HG03342 (cell line): Measurements from ENCODE around the gene CIITA.

ENCODE experiments used
- ATAC-seq: cut with Tn5 transposase; IDR thresholded peaks from one replicate; pipeline ENCODE4 v1.9.1; 2021; ENCODE audit warnings: mild to moderate bottlenecking, moderate library complexity; ENCODE audit not compliant: unreplicated experiment

Gene CIITA

DNA sequence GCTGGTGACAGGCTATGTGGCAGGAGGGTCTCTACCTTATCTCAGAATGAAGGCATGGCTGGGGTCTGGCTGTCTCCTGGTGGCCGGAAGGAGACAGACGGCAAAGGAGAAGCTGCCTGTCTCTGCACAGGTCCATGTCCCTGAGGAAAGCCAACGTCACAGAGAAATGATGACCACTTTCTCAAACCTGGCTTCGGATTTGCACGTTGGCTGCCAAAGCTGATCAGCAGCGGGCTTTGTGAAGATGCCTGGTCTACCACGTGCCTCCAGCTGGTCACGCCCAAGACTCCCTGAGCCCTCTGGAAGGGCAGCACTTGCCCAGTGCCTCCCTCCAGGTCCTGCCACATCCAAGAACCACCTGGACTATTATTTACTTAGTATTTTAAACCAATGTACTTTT lies 56.9 kb downstream of the CIITA start:
- no peak for ATAC-seq

DNA sequence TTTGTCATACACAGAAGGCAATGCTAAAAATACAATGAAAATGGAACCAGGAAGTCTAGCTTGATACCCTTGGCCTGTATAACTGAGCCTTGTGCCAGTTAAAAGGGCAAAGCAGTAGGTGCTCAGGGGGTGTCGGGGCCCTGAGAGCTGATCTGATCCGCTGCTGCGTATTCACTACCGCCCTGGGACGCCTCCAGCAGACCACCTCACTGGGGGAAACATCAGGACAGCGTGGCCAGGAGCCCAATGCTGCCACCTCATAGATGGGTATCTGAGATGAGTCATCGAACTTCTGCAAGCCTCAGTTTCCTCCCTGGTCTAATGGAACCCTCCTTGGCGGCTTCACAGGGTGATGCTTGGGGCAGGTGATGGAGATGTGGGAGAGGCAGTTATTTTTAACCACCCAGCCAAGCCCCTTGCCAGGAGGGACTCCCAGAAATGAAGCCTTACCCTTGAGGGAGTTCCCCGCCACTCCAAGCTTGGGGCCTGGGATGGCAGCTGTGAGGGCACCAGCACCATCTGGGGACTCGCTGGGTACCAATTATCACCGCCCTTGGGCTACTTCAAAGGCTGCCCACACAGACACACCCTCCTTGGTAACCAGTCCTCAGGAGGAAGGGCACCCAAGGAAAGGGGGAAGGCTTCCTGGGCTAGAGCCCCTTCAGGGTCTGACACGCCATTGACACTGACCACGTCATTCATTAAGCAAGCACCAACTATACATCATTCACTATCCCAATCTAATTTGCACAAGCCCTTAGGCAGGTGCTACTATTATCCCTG lies 57.5 kb downstream of the CIITA start:
- no peak for ATAC-seq

DNA sequence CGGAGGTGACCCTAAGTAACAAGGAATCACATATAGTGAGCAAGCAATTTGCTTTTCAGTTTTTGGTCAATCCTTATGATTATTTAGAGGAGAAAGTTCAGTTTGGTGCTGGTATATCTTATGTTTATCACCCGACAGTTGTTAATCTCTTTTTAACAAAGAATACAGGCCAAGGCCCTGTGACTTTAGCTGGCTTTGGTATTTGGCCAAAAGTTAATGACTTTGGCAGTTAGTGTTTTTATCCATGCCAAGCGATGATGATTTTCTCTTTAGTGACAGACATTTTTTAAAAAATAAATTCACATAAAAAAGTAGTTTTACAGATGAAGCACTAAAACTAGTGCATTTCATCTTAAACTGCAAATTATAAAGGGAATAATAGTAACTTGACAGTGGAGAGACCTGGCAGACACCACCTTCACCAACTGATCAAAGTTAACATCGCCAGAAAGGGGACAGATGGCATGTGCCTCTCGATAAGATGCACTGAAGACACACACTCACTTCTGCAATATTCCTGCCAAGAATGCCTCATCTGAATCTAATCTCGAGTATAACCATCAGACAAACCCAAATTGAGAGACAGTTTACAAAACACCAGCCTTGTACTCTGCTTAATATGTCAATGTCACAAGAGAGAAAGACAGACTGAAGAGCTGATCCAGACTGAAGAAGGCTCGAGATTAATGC lies 58.4 kb downstream of the CIITA start:
- ATAC-seq, result no peak

DNA sequence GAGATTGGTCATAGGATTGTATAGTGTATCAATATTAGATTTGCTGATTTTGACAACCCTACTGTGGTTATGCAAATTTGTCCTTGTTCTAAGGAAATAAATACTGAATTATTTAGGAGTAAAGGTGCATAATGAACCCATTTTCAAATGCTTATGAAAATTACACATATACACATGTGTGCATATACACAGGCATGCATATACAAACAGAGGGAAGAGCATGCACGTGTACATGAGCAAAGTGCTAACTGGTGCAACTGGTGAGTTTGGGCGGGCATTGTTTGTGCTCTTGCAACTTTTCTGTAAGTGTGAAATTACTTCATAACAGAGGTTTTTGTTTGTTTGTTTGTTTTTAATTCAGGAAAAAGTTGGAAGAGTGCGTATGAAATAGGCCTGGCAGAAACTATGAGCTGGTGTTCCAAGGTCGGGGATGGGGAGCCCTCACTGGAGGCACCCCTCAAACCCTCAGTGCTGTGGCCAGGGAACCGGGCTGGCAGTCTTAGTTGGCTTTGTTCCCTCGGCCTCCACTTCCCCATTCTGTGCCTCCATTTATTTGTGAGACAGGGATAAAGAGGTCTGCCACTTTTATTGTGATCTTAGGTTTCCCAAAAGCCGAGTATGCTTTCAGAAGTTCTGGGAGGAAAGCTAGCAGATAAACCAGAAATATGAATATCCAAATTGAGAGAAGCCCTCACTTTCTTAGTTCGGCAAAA lies 59.4 kb downstream of the CIITA start:
- ATAC-seq, result no peak

DNA sequence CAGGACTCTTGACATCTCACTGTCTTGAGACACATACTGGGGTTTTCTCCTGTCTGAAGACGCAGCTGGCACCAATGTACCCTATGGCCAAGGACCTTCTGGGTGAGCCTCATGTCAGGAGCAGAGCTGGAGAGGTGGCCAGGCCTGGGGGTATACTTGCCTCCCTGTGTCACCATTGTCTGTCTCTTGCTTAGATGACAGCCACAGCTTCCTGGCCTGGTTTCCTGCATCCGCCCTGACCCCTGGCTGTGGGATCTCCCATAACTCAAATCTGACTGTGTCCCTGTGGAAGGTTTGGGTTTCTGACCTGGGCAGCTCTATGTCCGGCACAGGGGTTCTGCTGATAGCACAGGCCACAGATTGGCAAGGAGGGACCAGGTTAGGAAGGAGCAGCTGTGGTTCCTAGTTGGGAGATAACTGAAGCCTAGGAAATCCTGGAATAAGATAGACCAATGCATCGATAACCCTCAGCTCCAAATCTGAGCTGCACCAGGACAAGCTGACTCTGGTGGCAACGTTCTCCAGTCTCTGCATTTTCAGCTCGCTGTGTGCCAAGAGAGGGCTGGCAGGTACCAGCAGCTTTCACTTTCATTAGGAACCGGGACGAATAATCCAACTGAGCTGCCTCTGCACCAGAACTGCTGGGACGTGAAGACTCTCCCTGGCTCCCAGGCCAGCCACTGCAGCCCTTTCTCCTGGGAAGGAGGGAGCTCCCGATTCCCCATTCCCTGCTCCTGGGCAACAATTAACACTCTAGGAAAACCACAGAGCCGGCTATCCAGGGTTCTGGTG lies 60.3 kb downstream of the CIITA start:
- ATAC-seq, result no peak

DNA sequence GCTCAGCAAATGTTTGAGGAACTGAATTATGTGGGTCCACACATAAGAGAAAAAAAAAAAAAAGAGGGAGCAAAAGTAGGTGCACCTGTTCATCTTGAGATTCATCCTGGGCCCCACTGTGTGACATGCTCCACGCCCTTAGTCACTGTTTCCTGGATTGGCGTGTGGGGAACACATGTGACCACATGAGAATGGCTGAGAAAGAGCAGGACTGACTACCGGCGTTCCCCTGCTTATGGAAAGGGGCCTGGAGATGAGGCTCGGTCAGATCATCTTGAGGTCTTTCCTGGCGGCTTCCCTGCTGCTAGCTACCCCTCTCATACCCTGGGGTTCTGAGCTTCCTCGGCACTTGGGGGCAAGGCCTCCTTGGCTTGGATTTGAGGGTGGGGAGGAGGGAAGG lies 61.3 kb downstream of the CIITA start:
- no peak for ATAC-seq

DNA sequence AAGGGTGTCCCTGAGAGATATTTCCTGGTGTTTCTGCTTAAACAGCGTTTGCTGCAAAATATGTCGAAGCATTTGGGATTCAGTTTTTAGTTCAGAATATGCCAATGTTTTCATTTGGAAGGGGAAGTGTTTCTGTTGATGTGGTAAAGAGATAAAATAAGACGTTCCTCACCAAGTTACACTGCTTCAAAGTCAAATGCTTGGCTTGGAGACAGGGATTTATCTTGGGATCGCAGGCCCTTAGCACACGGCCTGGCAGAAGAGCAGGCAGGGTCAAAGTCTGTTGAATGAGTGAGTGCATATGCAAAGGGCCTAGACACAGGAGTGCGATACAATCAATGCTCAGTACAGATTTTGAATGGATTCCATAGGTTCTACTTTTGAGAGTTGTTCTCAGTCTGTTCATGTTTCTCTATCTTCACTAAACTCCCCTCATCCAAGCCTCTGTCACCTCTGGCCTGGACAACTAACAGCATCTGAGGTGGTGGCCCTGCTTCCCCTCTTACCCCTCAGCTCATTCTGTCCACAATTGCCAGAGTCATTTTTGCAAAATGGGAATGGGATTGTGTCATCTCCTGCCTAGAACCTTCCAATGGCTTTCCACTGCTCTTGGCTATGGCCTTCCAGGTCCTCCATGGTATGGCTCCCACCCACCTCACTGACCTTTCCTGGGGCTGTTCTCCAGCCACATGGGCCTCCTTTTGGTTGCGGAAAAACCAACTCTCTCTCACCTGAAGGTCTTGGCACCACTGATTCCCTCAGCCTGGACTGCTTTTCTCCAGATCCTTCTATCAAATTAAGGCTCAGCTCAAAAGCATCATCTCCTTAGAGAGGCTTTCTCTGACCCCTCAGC lies 62.0 kb downstream of the CIITA start:
- no peak for ATAC-seq

DNA sequence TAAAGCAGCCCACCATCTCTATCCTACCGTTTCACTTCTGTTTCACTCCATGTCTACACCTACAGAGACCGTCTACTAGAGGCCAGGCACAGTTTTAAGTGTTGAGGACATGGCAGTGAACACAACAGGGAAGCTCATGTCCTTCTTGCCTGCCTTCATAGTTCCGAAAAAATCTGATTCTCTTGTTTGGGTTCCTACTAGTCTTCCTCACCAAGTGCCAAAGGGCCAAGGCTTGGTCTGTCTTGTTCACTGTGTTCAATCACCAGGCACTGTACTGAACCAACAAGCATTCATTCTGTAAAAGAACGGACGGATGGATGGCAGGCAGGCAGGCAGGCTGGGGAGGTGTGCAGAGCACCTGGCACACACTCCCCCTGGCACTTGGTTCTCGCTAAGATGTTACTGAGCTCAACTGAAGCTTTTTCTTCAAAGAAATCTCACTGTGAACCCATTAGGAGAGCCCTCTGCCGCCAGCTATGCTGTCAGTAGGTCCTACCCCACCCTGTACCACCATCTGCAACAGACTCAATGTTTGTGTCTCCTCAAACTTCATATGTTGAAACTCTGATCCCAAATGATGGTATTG lies 62.7 kb downstream of the CIITA start:
- no peak for ATAC-seq

DNA sequence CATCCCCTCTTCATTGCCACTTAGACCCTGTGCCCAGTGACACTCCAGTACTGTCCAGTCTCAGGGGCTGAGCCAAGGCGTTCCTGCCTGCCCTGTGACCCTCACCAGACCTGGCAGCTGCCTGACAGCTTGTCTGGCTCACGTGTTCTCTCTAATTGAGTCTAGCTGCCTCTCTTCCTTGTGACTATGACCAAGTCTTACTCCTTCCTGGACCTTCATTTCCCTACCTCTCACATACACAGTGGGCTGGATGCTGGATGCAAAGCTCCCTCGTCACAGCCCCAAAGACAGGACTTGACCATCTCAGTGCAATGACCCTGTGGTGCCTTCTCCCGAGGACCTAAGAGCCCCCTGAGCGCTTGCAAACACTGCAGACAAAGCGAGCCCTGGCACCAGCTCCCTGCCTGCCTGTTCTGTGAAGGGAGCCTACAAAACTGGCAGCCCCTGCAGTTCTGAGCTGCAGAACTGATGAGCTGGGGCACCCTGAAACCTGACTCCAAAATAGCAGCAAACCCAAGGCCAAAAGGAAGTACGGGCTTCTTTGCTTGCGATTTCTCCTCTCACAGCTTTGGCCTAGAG lies 63.6 kb downstream of the CIITA start:
- ATAC-seq, result no peak

DNA sequence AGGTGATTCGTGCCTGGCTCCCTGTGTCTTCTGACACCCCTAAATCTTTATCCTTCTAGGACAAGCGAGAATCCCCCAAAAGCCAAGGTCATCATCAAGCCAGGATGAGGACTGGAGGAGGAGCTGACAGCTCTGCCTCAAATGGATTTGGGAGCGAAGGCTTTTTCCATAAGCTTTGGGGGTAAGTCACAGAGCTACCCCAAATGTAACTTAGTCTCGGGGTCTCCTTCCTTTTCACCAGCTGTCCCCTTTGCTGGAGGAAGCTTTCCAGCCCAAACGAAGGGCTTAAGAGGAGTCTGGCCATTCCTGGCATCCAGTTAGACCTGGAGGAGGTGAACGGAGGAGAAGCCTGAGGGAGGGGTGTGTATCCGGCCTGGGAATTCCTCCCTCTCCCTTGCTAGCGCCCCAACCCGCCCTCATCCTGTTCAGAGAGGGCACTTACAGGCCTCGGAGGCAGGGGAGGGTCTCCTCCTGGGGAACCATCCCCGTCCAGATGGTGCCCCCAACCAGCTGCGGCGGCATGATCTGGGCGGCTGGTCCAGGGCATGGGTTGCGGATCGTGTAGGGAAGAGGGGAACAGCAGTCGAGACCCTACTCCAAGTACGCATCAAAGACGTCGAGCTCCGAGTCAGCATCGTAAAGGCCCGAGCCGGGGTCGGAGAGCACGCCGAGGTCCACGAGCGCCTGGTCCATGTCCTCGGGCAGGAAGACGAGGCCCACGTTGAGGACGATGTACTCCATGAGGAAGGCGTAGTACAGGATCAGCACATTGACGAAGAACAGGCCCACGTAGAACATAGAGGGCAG lies 64.3 kb downstream of the CIITA start:
- no peak for ATAC-seq

DNA sequence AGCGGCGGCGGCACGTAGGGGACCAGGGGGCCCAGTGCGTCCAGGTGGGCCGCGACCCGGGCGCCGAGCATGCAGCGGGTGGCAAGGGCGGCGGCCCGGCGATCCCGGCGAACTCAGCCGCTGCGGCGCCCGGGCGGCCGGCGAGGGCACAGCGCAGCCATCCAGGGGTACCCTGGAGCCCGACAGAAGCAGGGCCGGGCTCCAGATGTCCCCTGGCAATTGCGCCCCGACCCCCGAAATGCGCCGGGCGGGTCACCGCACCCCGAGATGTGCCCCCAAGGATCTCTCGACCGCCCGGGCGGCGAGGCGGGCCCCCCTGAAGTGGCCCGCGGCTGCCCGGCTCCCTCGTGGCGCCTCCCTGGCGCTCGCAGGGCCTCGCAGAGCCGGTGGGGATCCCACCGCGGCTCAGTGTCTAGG lies 64.9 kb downstream of the CIITA start:
- peak; percentile 5 for ATAC-seq

DNA sequence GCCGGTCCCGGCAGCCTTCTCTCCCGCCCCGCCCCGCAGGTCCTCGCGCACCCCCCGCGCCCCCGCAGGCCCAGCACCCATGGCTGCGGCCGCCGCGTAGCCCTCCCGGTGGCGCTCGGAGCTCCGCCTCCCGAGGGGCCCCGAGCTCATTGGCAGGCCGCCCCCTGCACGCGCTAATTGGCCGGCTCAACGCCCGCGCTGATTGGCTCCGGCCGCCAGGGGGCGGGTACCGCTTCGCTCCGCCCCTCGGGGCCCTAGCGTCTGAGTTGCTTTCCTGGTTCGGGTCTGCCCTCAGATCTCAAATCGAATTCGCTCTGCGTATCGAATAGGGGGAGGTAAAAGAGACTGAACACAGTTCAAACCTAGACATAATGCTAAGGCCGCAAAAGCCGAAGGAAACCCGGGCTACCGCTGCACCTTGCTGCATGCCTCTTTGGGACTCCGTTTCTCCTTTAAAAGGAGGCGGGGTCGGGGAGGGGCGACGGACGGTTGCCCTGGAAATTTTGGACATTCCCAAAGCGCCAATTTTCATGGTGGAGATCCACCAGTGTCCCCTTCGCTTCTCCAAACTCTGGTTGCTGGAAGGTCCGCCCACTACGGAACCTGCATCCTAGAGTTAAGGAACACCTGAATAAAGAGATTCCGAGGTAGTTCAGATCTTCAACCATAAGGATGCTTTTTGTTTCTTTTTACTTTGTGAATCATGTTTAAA lies 65.5 kb downstream of the CIITA start, which contains the start of gene DEXI:
DEXI (minus strand) TSS at position 117 of the 712 bp plus-strand sequence. CDS start 463 bp downstream, outside the sequence.
- peak; percentile 54 for ATAC-seq

DNA sequence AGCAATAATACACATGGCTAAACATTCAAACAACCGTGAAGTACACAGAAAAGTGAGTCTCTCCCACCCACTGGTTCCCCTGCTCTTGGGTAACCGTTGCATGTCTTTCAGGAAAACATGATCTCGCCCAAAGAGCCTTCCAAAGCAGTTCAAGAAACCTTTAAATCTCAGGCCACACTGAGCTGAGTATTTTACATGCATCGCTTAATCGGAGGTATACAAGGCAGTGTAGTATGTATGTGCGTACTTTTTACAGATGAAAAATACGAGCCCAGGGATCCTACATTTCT lies 66.0 kb downstream of the CIITA start:
- no peak for ATAC-seq

DNA sequence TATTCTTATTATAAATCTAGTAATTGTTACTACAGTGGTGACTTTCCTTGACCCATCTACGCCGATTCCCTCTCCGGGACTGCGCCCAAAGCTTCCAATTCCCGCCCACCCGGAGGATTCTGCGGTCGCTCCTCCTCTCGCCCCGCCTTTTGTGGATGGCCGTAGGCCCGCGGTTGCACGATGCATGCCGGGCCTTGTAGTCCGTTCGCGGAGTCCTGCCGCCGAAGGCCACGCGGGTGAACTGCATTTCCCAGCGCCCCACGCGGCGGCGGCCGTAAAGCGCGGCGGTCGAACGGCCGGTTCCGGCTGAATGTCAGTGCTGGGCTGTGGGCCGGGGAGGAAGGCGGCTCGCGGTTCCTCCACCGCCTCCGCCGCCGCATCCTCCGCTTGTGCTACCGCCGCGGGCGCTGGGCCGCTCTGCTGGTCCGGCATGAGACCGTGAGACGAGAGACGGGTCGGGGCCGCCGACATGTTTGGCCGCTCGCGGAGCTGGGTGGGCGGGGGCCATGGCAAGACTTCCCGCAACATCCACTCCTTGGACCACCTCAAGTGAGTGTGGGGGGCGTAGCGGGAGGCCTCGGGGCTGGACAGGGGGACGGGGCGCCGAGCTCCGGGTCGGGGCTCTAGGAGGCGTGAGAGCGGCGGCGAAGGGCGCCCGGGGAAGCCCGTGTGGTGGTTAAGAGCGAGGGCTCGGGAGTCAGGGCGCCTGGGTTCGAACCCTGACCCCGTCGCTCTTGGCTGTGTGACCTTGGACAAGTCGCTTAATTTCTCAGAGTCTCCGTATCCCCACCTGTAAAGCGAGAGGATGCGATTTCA lies 67.5 kb downstream of the CIITA start, which contains the start of gene CLEC16A:
CLEC16A (plus strand) TSS at position 316 of the 816 bp plus-strand sequence; CDS start at position 470, 154 bp downstream.
- ATAC-seq, result peak; percentile 62

DNA sequence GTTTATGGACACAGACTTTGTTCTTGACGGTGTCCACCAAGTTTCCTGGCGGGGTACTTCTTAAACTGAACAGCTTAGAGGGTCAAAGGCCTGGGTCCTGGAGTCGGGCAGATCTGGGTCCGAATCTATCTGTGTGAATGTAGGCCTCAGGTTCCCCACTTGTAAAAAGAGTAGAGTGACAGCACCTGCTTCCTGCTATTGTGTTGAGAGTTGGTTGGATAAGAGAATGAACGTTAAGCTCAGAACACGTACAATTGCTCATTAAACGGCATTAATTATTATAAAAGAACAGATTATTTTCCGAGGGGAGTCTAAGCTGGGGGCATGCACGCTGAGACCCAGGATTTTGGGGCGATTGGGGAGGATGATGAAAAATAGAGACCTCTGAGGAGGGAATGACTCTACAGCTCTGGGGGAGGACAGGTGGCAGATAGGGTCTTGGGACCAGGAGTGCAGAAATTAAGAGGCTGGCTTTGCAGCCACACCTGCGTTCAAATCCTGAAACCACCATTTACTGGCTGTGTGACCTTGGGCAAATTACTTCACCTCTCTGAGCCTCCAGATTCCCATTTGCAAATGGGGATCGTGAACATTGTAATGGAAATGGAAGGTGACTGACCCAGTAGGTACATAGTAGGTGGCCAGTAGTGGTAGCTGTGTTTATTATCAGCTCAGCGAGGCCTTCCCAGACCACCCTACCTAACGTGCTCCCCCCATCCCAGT lies 68.2 kb downstream of the CIITA start:
- no peak for ATAC-seq

DNA sequence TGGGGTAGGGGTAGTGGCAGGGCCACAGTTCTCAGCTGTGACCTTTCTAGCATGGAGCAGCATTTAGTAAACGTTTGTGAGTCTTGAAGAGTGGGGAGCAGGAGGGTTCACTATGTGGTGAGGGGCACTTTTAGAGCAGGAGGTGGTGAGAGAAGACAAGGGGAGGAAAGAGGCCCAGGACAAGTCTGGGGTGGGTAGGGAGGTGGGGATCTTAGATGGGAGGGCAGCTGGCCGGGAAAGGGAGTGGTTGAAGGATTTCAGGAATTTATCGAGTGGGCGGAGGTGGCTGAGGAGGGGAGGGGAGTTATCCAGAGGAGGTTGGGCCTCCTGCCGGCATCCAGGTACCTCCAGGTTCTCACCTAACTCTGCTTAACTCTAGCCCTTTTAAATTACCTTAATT lies 69.3 kb downstream of the CIITA start:
- ATAC-seq, result no peak
